GM19452 (cell line): ENCODE measurements around the gene KRTAP9-7.
"Not testable (repeated sequence)": the region's sequence is repeated elsewhere in the genome, so short reads cannot be mapped to it uniquely, and the experiment has no call there.

Source experiments
- ATAC-seq: cut with Tn5 transposase; IDR thresholded peaks from one replicate; pipeline ENCODE4 v1.9.1; 2021; ENCODE audit not compliant: unreplicated experiment

Gene KRTAP9-7

GRCh38 chr17:41275648-41276190 is at the start of gene KRTAP9-7:
Gene KRTAP9-7 (plus strand): TSS chr17:41275698. CDS start chr17:41275698, 0 bp downstream.
- not testable (repeated sequence) for ATAC-seq

- ATAC-seq = no peak
Measured at GRCh38 chr17:41226051-41226450, 49.4 kb upstream of the KRTAP9-7 start.

- ATAC-seq = not testable (repeated sequence)
Measured at GRCh38 chr17:41226598-41227095, 48.9 kb upstream of the KRTAP9-7 start, which contains the start of gene KRTAP9-2. Gene KRTAP9-2 (plus strand): TSS chr17:41226648. CDS start chr17:41226655, 7 bp downstream.

GRCh38 chr17:41230094-41230493 is 45.4 kb upstream of the KRTAP9-7 start:
- ATAC-seq = no peak

- no peak for ATAC-seq
Measured at GRCh38 chr17:41231731-41232130, 43.8 kb upstream of the KRTAP9-7 start.

- ATAC-seq = not testable (repeated sequence)
Measured at GRCh38 chr17:41232399-41233105, 42.9 kb upstream of the KRTAP9-7 start, which contains the start of gene KRTAP9-3. Gene KRTAP9-3 (plus strand): TSS chr17:41232449. CDS start chr17:41232502, 53 bp downstream.

GRCh38 chr17:41237116-41237515 is 38.4 kb upstream of the KRTAP9-7 start:
- ATAC-seq = not testable (repeated sequence)

- ATAC-seq = not testable (repeated sequence)
Measured at GRCh38 chr17:41237949-41238437, 37.5 kb upstream of the KRTAP9-7 start, which contains the start of gene KRTAP9-8. Gene KRTAP9-8 (plus strand): TSS chr17:41237999. CDS start chr17:41238052, 53 bp downstream.

- ATAC-seq = not testable (repeated sequence)
Measured at GRCh38 chr17:41246995-41247787, 28.3 kb upstream of the KRTAP9-7 start.

GRCh38 chr17:41249637-41250240 is 25.8 kb upstream of the KRTAP9-7 start, which contains the start of gene KRTAP9-4:
Gene KRTAP9-4 (plus strand): TSS chr17:41249687. CDS start chr17:41249721, 34 bp downstream.
- not testable (repeated sequence) for ATAC-seq

- ATAC-seq = no peak
Measured at GRCh38 chr17:41251261-41251660, 24.2 kb upstream of the KRTAP9-7 start.

- no peak for ATAC-seq
Measured at GRCh38 chr17:41254861-41255260, 20.6 kb upstream of the KRTAP9-7 start.

- not testable (repeated sequence) for ATAC-seq
Measured at GRCh38 chr17:41255381-41256290, 19.9 kb upstream of the KRTAP9-7 start, which contains the start of gene KRTAP9-9. Gene KRTAP9-9 (plus strand): TSS chr17:41255384.

GRCh38 chr17:41256291-41256685 is 19.2 kb upstream of the KRTAP9-7 start:
- no peak for ATAC-seq

GRCh38 chr17:41258406-41258805 is 17.1 kb upstream of the KRTAP9-7 start:
- no peak for ATAC-seq

GRCh38 chr17:41263212-41263611 is 12.3 kb upstream of the KRTAP9-7 start:
- no peak for ATAC-seq

- ATAC-seq = no peak
Measured at GRCh38 chr17:41264599-41264998, 10.9 kb upstream of the KRTAP9-7 start.

GRCh38 chr17:41265078-41265477 is 10.4 kb upstream of the KRTAP9-7 start, which contains the start of gene KRTAP9-6:
Gene KRTAP9-6 (plus strand): TSS chr17:41265378. CDS start chr17:41265378, 0 bp downstream.
- no peak for ATAC-seq

GRCh38 chr17:41267711-41268110 is 7.8 kb upstream of the KRTAP9-7 start:
- no peak for ATAC-seq
